ENCODE measurements around the gene ADAMTS12.

- no peak for TF ChIP-seq CTCF (IDR thresholded peaks at IDR 0.05; ENCODE audit: low read depth, low read length)
- TF ChIP-seq EZH2phosphoT487 (IDR thresholded peaks at IDR 0.05; ENCODE audit: low read depth), result no peak
Observed at GRCh38 chr5:33834334-33834733, 57.5 kb downstream of the ADAMTS12 start.
